ENCODE data around the gene HHATL.

Gene HHATL

GRCh38 chr3:42712688-42713372, 10.2 kb upstream of the HHATL start:
- DNase-seq (ENCODE audit: low read depth in 2 of 2): no peak

GRCh38 chr3:42712344-42712648, 9.7 kb upstream of the HHATL start:
- DNase-seq (ENCODE audit: low read depth in 2 of 2): no peak

- no peak for DNase-seq (ENCODE audit: low read depth in 2 of 2)
Observed at GRCh38 chr3:42711491-42712343, 9.1 kb upstream of the HHATL start.

GRCh38 chr3:42710323-42711021, 7.9 kb upstream of the HHATL start:
- DNase-seq (ENCODE audit: low read depth in 2 of 2): no peak

- DNase-seq (ENCODE audit: low read depth in 2 of 2): no peak
Observed at GRCh38 chr3:42709621-42710020, 7.0 kb upstream of the HHATL start.

GRCh38 chr3:42708611-42709151, 6.1 kb upstream of the HHATL start:
- no peak for DNase-seq (ENCODE audit: low read depth in 2 of 2)

GRCh38 chr3:42707620-42708355, 5.2 kb upstream of the HHATL start:
- no peak for DNase-seq (ENCODE audit: low read depth in 2 of 2)

GRCh38 chr3:42706721-42707619, 4.4 kb upstream of the HHATL start:
- no peak for DNase-seq (ENCODE audit: low read depth in 2 of 2)

GRCh38 chr3:42705962-42706585, 3.5 kb upstream of the HHATL start:
- DNase-seq (ENCODE audit: low read depth in 2 of 2): no peak

GRCh38 chr3:42705058-42705767, 2.6 kb upstream of the HHATL start:
- DNase-seq (ENCODE audit: low read depth in 2 of 2): no peak

GRCh38 chr3:42704136-42704841, 1.7 kb upstream of the HHATL start:
- DNase-seq (ENCODE audit: low read depth in 2 of 2): no peak

GRCh38 chr3:42703695-42704025, 1.1 kb upstream of the HHATL start:
- no peak for DNase-seq (ENCODE audit: low read depth in 2 of 2)

- DNase-seq (ENCODE audit: low read depth in 2 of 2): no peak
Observed at GRCh38 chr3:42702982-42703694, 540 bp upstream of the HHATL start.

- DNase-seq (ENCODE audit: low read depth in 2 of 2): peak; percentile 11 to 31
Observed at GRCh38 chr3:42701371-42702065, 1.1 kb downstream of the HHATL start.

GRCh38 chr3:42700366-42701288, 2.0 kb downstream of the HHATL start:
- no peak for DNase-seq (ENCODE audit: low read depth in 2 of 2)

- no peak for DNase-seq (ENCODE audit: low read depth in 2 of 2)
Observed at GRCh38 chr3:42699511-42699971, 3.1 kb downstream of the HHATL start.

- no peak for DNase-seq (ENCODE audit: low read depth in 2 of 2)
Observed at GRCh38 chr3:42698911-42699230, 3.7 kb downstream of the HHATL start.

All from stimulated activated CD4-positive, alpha-beta T cell treated with anti-CD3 and anti-CD28 coated beads, Interleukin-12 subunit alpha, Interleukin-12 subunit beta, amount 100 ng/mL, for 24 hours (primary cell).